ENCODE data around the gene PRUNE2. TPM values are rescaled to one million over a fixed set of nuclear protein-coding genes. Genes with fewer than 3 reads are reported as not detected.

PRUNE2 gene
- total RNA-seq, 2 experiments from 2014 or later: not detected

GRCh38 chr9:76732341-76732958 is 173.5 kb downstream of the PRUNE2 start:
- Mint-ChIP-seq H3K4me3 (no peak overlapping the region), H3K27ac (no peak overlapping the region), H3K9me3 (no peaks in the 10 kb centered on the region), H3K27me3 (peaks cover 22% of the 10 kb centered on the region), H3K36me3 (ENCODE audit: low read depth) (no peaks in the 10 kb centered on the region), H3K4me1 (ENCODE audit: low read depth) (no peaks in the 10 kb centered on the region)
- no peak for TF ChIP-seq CTCF (IDR thresholded peaks at IDR 0.05)
- DNase-seq (no peak), ATAC-seq (ENCODE audit: poor library complexity) (no peak)
- Histone ChIP-seq H3K9me3 (ENCODE audit: control insufficient read depth in 1 of 2, insufficient read depth in 1 of 2, low read length in 2 of 2) (no peaks in the 10 kb centered on the region), H3K4me1 (ENCODE audit: insufficient read depth, low read length) (no peaks in the 10 kb centered on the region), H3K27me3 (ENCODE audit: control insufficient read depth in 1 of 2, insufficient read depth in 2 of 2, low read length in 2 of 2) (peaks cover 3 to 4% of the 10 kb centered on the region in 2 experiments), H3K27ac (ENCODE audit: low read depth in 1 of 2, low read length in 2 of 2) (no peak overlapping the region), H3K36me3 (ENCODE audit: insufficient read depth, low read length) (no peaks in the 10 kb centered on the region), H3K4me3 (ENCODE audit: low read length) (no peak overlapping the region)
- ChIA-PET CTCF (no interaction called here), POLR2A (no interaction called here)
- intact Hi-C loops (cut with DNase I, micrococcal nuclease): no loop called here

GRCh38 chr9:76730801-76731200 is 175.1 kb downstream of the PRUNE2 start:
- DNase-seq: no peak
- Mint-ChIP-seq H3K27me3 (peaks cover 27% of the 10 kb centered on the region), H3K4me3 (no peak overlapping the region), H3K27ac (no peak overlapping the region), H3K9me3 (no peaks in the 10 kb centered on the region), H3K36me3 (ENCODE audit: low read depth) (no peaks in the 10 kb centered on the region), H3K4me1 (ENCODE audit: low read depth) (no peaks in the 10 kb centered on the region)
- Histone ChIP-seq H3K27ac (ENCODE audit: low read depth in 1 of 2, low read length in 2 of 2) (no peak overlapping the region), H3K27me3 (ENCODE audit: control insufficient read depth in 1 of 2, insufficient read depth in 2 of 2, low read length in 2 of 2) (peaks cover 3 to 4% of the 10 kb centered on the region in 2 experiments), H3K9me3 (ENCODE audit: control insufficient read depth in 1 of 2, insufficient read depth in 1 of 2, low read length in 2 of 2) (no peaks in the 10 kb centered on the region), H3K4me3 (ENCODE audit: low read length) (no peak overlapping the region), H3K4me1 (ENCODE audit: insufficient read depth, low read length) (no peaks in the 10 kb centered on the region), H3K36me3 (ENCODE audit: insufficient read depth, low read length) (no peaks in the 10 kb centered on the region)
- ATAC-seq (ENCODE audit: poor library complexity): no peak
- CTCF ChIA-PET: no interaction called here
- TF ChIP-seq CTCF (IDR thresholded peaks at IDR 0.05): no peak
- POLR2A ChIA-PET: no interaction called here
- intact Hi-C loops (cut with DNase I, micrococcal nuclease): no loop called here

- Mint-ChIP-seq H3K27ac (no peak overlapping the region), H3K4me1 (ENCODE audit: low read depth) (no peaks in the 10 kb centered on the region)
- peaks cover 3 to 4% of the 10 kb centered on the region in 2 experiments for H3K27me3 ChIP-seq (ENCODE audit: control insufficient read depth in 1 of 2, insufficient read depth in 2 of 2, low read length in 2 of 2)
Measured at GRCh38 chr9:76729980-76730737, 175.8 kb downstream of the PRUNE2 start.

More at GRCh38 chr9:76729980-76730737, 175.8 kb downstream of the PRUNE2 start:
- CTCF ChIA-PET: no interaction called here
- ATAC-seq (ENCODE audit: poor library complexity) (no peak), DNase-seq (no peak)
- Histone ChIP-seq H3K9me3 (ENCODE audit: control insufficient read depth in 1 of 2, insufficient read depth in 1 of 2, low read length in 2 of 2) (no peaks in the 10 kb centered on the region), H3K4me3 (ENCODE audit: low read length) (no peak overlapping the region), H3K27ac (ENCODE audit: low read depth in 1 of 2, low read length in 2 of 2) (no peak overlapping the region), H3K36me3 (ENCODE audit: insufficient read depth, low read length) (no peaks in the 10 kb centered on the region), H3K4me1 (ENCODE audit: insufficient read depth, low read length) (no peaks in the 10 kb centered on the region)
- Mint-ChIP-seq H3K36me3 (ENCODE audit: low read depth) (no peaks in the 10 kb centered on the region), H3K9me3 (no peaks in the 10 kb centered on the region), H3K27me3 (peaks cover 33% of the 10 kb centered on the region), H3K4me3 (no peak overlapping the region)
- intact Hi-C loops (cut with DNase I, micrococcal nuclease): no loop called here
- no peak for TF ChIP-seq CTCF (IDR thresholded peaks at IDR 0.05)
- POLR2A ChIA-PET: no interaction called here
